ENCODE data around the gene TBCK.

DNA sequence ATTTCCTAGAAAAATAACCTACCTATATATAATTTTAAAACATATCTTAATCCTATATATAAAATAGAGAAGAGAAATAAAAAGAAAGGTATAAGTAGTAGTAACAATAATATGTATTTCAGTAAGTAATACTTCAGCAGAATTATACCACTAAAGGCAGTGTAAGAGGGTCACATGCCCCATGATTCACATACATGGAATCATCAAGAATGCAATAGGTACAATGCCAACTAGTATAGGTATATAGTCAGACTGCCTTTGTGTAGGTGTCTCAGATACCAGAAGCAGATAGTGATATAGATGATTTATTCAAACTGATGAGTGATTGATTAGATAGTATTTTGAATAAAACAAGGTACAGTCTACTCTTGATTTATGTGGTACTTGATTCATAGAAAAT is 9.8 kb upstream of the TBCK start:
- TF ChIP-seq, protein P1, sequence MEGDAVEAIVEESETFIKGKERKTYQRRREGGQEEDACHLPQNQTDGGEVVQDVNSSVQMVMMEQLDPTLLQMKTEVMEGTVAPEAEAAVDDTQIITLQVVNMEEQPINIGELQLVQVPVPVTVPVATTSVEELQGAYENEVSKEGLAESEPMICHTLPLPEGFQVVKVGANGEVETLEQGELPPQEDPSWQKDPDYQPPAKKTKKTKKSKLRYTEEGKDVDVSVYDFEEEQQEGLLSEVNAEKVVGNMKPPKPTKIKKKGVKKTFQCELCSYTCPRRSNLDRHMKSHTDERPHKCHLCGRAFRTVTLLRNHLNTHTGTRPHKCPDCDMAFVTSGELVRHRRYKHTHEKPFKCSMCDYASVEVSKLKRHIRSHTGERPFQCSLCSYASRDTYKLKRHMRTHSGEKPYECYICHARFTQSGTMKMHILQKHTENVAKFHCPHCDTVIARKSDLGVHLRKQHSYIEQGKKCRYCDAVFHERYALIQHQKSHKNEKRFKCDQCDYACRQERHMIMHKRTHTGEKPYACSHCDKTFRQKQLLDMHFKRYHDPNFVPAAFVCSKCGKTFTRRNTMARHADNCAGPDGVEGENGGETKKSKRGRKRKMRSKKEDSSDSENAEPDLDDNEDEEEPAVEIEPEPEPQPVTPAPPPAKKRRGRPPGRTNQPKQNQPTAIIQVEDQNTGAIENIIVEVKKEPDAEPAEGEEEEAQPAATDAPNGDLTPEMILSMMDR (IDR thresholded peaks at IDR 0.05), result no peak
- TF ChIP-seq POLR2AphosphoS5 (IDR thresholded peaks at IDR 0.05) (no peak), POLR2A (IDR thresholded peaks at IDR 0.05; ENCODE audit: low read depth) (no peak)
